Islet of Langerhans (tissue), 1 donor: ENCODE data around the gene POLD4.
"Not testable (repeated sequence)": the region's sequence is repeated elsewhere in the genome, so short reads cannot be mapped to it uniquely, and the experiment has no call there.

ENCODE experiments used
- FAIRE-seq: peaks from one replicate; lab custom pipeline; 2011; peaks lifted over from hg19 to GRCh38; lab: Jason Lieb, UNC

The POLD4 gene

DNA sequence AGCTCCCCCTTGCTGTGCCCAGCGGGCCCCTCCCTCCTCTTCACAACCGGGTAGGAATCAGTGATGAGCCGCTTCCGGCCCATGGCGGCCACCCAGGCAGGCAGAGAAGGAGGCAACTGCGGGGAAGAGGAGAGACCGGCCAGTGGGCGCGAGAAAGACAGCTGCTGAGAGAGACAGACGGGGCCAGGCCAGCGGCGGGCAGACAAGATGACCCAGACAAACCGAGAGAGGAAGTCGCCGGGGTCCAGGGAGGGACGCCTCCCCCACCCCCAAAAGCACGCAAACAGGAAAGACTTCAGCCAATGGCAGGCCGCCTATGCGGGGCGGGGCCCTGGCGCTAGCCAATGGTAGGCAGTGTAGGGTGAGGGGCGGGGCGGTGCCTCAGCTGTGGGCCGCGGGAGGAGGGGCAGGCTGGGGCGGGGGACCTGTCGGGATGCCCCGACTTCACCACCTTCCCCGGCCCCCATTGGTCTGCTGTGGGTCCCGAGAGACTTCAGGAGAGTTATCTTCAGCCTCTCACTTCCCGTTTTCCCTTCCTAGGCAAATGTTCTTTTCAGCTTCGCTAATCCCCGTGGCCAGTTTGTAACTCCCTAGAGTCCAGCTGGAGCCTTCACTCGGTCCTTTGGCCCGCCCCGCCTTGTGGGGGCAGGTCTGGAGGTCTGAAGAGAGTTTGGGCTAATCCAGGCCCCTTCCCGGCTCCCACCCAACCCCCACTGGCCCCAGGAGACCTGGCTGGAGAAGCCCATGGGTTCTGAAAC lies at the start of gene POLD4:
Gene POLD4 (minus strand): TSS at position 230 of the 758 bp plus-strand sequence. CDS start 147 bp downstream, at position 83.
- FAIRE-seq: no peak

GRCh38 chr11:67403085-67403484 lies 49.7 kb upstream of the POLD4 start:
- FAIRE-seq: not testable (repeated sequence)

DNA sequence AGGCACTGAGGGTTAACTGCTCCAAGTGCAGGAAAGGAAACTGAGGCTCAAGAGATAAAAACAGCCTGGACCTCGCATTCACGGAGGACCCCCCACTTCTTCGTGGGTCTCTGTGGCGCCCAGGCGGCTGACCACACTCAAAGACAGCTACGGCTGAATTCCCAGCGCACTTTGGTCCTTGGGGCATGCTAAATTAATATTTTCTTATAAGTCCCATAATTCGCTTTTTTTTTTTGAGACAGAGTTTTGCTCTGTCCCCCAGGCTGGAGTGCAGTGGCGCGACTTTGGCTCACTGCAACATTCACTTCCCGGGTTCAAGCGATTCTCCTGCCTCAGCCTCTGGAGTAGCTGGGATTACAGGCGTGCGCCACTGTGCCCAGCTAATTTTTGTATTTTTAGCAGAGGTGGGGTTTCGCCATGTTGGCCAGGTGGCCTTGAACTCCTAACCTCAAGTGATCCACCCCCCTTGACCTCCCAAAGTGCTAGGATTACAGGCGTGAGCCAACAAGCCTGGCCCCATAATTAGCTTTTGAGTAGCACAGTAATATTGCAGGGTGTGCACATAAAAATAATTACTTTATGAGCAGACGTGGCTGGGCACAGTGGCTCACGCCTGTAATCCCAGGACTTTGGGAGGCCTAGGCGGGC lies 49.0 kb upstream of the POLD4 start:
- not testable (repeated sequence) for FAIRE-seq

- FAIRE-seq: no peak
Measured at GRCh38 chr11:67401495-67402191, 48.3 kb upstream of the POLD4 start, which contains the start of gene PPP1CA. PPP1CA (minus strand) TSS chr11:67401858; CDS start chr11:67401782, 76 bp downstream.

- no peak for FAIRE-seq
Measured at GRCh38 chr11:67400942-67401494, 47.7 kb upstream of the POLD4 start.

DNA sequence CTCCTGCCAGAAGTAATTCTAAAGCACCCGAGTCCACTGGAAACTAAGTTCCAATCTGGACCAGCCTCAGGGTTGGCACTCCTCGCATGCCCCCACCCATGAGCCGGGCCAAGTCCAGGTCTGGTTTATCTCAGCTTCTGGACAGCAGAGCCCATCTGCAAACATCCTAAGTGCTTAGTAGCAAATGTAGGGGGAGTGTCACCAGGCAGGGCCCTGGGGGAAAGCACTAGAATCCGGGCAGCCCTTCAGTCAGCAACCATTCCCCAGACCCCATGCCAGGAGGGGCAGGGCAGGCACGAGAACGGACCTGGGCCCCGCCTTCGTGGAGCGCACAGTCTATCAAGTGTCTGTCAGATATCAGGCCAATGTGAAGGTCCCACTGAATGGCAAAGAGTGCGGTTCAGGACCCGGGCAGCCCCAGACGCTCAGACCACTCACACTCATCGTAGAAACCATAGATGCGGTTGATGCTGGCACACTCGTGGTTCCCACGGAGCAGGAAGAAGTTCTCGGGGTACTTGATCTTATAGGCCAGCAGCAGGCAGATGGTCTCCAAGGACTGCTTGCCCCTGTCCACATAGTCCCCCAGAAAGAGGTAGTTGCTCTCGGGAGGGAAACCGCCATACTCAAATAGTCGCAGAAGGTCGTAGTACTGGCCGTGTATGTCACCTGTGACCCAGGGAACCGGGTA lies 47.0 kb upstream of the POLD4 start:
- FAIRE-seq: no peak

- no peak for FAIRE-seq
Measured at GRCh38 chr11:67398661-67399563, 45.6 kb upstream of the POLD4 start.

GRCh38 chr11:67397986-67398660 lies 44.8 kb upstream of the POLD4 start:
- no peak for FAIRE-seq

GRCh38 chr11:67397536-67397935 lies 44.2 kb upstream of the POLD4 start:
- no peak for FAIRE-seq

DNA sequence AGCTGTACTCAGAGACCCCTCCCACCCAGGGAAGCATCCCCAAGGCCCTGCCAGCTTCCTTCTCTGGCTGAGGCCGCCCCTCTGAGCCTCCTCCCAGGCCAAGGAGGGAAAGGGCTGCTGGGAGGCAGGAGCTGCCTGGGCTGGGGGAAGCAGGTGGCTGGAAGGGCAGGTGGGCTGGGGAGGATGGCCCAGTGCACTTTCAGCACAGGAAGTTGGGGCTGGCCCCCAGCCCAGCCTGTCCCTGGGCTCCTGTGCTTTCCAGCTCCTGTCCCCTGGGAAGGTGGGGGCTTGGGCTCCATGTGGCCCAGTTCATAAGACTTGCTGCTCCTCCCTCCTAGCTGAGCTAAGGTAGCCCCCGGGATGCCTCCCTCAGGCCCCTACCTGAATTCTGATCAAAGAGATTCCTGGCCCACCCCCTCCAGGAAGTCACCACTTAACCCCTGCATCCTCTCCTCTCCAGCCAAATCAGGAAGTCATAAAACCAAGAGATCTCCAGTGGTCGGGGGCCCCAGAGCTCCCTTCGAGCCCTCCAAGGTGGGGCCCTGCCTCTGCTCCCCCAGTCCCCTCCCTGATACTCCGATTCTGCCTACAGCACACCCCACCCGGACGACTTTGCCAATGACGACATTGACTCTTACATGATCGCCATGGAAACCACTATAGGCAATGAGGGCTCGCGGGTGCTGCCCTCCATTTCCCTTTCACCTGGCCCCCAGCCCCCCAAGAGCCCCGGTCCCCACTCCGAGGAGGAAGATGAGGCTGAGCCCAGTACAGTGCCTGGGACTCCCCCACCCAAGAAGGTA lies 43.4 kb upstream of the POLD4 start:
- no peak for FAIRE-seq

- no peak for FAIRE-seq
Measured at GRCh38 chr11:67396259-67396581, 42.9 kb upstream of the POLD4 start.

- FAIRE-seq: no peak
Measured at GRCh38 chr11:67395555-67396258, 42.4 kb upstream of the POLD4 start.

GRCh38 chr11:67393990-67394389 lies 40.6 kb upstream of the POLD4 start:
- FAIRE-seq: no peak

DNA sequence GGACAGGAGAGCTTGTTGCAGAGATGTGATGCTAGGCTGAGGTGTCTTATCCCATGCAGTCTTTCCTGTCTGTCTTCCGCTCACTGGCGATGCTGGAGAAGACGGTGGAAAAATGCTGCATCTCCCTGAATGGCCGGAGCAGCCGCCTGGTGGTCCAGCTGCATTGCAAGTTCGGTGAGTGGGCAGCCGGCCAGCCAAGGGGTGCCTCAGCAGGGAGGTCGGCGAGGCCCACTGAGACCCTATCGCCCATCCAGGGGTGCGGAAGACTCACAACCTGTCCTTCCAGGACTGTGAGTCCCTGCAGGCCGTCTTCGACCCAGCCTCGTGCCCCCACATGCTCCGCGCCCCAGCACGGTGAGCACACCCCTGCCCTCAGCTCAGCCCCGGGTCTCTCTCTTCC lies 40.1 kb upstream of the POLD4 start:
- no peak for FAIRE-seq

GRCh38 chr11:67392183-67392715 lies 38.9 kb upstream of the POLD4 start:
- no peak for FAIRE-seq

GRCh38 chr11:67391304-67392182 lies 38.2 kb upstream of the POLD4 start, which contains the start of gene RAD9A:
RAD9A (plus strand) TSS chr11:67391986; CDS start chr11:67392045, 59 bp downstream.
- no peak for FAIRE-seq

DNA sequence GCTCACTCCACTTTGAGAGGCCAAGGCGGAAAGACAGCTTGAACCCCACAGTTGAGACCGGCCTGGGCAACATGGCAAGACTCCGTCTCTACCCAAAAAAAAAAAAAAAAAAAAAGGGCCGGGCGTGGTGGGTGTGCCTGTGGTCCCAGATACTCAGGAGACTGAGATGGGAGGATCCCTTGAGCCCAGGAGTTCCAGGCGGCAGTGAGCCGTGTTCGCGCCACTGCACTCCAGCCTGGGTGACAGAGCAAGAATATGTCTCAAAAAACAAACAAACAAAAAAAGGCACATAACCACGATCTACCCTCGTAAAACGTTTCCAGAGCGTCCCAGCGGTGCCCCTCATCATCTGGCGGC lies 37.6 kb upstream of the POLD4 start:
- no peak for FAIRE-seq

DNA sequence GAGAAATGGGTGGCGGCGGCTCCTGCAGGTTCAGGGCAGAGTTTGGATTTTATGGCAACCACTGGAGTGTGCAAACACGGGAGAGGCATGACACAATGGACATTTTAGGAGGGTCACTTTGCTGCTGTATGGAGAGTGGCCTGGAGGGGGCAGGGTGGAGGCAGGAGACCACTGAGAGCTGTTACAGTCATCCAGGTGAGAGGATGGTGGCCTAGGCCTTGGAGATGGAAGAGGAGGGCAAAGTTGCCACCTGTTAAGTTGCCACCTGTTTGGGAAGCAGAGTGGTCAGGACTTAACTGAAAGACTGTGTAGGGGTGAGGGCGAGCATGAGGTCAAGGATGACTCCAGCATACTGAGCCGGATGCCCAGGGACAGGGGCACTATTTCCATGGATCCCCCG lies 36.1 kb upstream of the POLD4 start:
- no peak for FAIRE-seq
